Stimulated activated CD4-positive, alpha-beta T cell treated with anti-CD3 and anti-CD28 coated beads, Interleukin-2, amount 100 ng/mL, for 4 hours (primary cell): ENCODE results near the gene MCM6.
A peak's percentile ranks its signal among the peaks of the same experiment; 100 is the strongest.
"Not testable (repeated sequence)": the region's sequence is repeated elsewhere in the genome, so short reads cannot be mapped to it uniquely, and the experiment has no call there.

Source experiments
- DNase-seq: peaks from one replicate; pipeline ENCODE4 v3.0.0-alpha.2; 2020; ENCODE audit warnings: low read depth

The MCM6 gene

DNA sequence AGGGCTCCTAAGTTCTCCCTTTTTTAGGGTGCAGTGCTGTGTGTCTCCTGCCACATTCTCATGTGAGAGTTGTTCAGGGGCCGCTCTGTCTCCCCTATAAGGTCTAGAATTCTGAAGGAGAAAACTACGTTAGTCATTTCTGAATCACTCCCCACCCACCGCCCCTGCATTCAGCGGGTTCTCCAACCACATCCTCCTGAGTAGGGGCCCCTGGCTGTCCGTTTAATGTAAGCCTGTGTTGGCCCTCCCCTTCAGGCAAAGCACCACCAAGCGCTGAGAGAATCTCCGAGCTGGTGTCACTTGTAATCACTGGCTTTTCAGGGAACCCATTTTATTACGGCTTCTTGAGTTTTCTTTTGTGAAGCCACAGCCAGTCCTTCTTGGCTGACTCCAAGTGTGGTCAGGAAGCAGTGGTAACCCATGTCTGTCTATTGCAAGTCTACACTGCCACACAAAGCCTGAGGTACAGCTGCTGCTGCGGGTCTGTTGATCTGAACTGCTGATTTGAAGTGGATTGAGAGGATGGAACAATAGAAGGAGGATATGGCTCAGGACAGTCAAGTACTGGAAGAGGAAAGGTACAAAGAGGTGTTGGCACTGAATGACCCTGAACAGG lies 56.1 kb downstream of the MCM6 start:
- DNase-seq = peak; percentile 77

DNA sequence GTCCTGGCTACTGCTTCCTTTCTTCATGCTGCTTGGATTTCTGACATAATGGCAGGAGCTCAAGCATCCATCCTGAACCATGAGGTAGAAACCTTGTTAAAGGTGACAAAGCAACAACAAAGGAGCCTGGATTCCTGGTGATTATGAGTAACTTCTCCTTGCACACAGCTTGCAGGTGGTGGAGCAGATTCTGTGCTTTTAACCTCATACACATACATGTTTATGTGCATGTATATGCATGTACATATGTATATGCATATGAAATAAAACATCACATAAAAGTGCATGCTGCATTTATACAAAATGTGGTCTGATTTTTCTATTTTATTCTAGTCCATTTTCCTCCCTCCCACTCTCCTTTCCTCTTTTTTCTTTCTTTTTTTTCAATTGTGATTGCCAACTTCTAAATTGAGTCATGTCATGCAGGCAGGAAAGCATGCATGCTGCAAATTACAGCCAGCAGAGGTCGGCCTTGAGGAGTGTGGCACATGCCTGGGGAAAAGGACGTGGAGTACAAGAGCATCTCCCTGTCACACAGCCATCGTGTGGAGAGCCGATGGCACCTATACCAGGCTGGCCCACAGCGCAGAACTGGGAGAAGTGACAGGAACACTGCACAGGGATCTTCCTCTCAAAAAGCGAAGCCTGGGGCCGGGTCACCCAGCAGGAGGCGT lies 57.2 kb downstream of the MCM6 start:
- DNase-seq = no peak

DNA sequence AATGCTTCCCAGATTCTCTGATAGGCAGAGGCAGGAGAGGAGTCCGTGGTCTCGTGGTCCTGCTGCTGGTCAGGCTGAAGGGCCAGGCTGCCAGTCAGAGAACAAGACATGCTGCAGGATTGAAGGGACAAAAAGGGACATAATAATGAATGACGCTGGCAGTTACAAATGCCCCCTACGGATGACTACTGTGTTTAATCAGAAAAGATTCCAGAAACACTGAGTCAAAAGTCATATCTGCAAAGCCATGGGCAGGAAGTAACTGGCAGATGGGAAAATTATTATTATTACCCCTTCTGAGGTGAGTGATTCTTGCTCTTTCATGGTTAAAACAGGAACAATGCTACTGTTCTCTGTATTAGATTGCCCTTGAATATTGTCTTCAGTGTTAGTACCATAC lies 58.3 kb downstream of the MCM6 start:
- DNase-seq = no peak

DNA sequence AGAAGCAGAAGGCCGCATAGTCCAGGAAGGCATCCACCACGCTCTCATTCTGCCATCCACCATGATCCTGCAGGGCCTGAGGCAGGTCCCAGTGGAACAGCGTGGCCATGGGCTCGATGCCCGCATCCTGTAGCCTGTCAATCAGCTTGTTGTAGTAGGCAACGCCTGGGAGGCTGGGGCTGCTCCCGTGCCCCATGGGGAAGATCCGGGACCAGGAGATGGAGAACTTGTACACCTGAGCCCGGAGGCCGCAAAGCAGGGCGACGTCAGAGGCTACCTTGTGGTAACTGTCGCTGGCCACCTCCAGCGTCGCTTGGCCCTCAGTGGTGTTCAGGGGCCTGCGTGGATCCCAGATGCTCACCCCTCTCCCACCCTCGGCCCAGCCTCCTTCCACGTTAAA lies 58.8 kb downstream of the MCM6 start:
- no peak for DNase-seq

DNA sequence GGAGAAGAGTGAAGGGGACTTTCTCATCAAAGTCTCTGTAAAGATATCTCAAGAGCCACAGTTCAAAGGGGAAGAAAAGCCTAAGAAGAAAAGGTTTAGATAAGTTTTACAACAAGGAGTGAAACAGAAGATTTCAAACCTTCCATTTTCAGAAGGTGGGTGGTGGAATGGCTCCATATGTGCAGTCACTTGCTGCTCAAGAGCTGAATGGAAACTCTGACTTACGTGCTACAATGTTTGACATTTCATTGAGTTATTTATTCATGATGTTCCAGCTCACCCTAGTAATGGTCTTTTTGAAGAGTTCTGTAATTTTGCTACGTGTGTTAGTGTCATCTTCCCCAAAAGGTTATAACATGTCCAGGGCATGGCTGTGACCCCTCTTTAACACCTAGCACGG lies 61.0 kb downstream of the MCM6 start:
- DNase-seq = peak; percentile 14

DNA sequence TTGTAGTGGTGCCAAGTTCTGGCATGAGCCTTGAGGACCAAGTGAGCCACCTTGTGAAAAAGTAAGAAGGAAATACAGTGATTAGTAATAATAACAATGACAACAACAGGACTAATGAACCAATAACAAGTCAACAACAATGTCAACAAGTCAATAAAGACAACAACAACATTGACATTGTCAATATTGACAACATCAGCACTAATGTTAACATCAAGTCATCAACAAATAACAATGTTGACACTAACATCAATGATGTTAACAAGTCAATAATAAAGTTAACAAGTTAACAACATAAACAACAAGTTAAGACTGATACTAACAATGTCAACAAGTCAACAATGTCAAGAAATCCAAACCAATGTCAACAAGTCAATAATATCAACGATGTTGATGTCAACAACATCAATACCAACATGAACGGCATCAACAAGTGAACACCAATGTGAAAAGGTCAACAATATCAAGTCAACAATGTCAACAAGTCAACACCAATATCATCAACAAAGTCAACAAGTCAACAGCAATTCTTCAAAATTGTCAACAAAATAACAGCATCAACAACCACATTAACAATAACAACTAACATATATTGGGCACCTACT lies 63.2 kb downstream of the MCM6 start:
- DNase-seq = no peak

DNA sequence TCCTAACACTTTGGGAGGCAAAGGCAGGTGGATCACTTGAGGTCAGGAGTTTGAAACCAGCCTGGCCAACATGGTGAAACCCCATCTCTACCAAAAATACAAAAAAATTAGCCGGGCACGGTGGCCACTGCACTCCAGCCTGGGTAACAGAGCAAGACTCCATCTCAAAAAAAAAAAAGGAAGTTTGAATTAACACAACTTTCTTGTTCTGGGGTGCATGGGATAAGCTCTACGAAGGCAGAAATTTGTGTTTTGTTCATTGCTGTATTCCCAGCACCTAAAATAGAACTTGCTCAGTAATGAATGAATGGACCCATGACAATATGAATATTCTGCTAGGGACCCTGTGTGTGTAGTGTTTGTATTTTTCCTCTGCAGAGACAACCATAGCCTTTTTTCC lies 68.4 kb downstream of the MCM6 start:
- DNase-seq = not testable (repeated sequence)

DNA sequence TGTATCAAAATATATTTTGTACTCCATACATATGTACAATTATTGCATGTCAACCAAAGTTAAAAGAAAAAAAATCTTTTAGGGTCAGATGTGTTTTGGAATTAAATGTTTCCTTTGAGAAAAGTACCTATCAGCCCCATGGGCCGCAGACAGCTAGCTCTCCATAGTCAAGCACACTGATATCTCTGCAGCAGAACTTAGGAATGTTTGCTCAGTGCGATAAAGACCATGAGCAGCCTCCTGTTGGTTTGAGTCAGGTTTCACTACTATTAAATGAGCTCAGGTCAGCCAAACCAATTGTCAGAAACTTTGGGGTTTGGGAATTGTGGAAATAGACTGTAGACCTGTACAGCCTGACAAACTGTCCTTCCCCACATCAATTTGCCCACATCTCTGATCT lies 73.0 kb downstream of the MCM6 start:
- no peak for DNase-seq

DNA sequence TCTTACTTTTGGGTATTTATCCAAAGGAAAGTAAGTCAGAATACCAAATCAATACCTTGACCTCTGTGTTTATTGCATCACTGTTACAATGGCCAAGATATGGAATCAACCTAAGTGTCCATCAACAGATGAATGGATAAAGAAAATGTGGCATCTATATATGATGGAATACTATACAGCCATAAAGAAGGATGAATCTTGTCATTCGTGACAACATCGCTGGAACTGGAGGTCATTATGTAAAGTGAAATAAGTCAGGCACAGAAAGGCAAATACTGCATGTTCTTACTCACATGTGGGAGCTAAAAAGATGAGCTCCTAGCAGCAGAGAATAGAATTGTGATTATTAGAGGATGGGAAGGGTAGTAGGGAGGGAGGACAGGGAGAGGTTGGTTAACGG lies 73.9 kb downstream of the MCM6 start:
- DNase-seq = no peak

DNA sequence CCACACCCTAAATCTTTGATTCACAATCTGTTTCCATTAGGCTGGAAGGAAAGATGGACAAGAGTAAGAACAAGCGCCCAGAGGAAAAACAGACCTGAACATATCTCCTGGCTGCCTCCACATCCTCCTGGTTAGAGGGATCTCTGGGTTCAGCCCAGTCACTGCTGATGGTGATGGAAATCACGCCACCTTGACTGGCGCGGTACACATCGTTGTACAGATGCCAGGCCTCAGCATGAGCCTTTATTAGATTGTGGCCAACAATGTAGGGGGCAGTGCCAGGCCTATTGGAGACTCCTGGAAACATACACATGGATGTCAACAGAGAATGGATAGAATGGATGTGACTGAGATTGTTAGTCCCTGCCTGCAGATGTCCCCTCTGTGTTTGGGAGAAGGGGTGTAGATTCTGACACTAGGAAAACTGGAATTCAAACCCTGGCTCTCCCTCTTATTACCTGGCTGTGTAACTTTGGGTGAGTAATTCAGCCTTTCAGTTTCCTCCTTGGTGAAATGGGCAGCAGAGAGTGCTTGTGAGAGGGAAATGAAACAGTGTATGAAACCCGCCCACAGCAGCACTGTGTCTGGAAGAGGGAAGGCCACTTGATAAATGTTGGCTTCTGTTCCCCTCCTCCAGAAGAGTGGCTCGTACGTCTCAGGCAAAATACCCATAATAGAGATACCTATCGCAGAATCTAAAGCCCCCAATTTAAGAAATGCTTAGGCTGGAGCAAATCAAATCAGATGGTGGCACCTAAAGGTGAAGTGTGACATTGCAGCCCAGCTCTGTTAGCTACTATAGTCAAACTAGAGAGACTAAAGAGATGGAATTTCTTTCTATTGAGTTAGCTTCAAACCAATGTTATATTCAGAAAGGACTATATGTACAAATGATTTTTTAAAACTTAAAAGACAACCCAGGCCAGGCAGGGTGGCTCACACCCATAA lies 75.5 kb downstream of the MCM6 start:
- no peak for DNase-seq

DNA sequence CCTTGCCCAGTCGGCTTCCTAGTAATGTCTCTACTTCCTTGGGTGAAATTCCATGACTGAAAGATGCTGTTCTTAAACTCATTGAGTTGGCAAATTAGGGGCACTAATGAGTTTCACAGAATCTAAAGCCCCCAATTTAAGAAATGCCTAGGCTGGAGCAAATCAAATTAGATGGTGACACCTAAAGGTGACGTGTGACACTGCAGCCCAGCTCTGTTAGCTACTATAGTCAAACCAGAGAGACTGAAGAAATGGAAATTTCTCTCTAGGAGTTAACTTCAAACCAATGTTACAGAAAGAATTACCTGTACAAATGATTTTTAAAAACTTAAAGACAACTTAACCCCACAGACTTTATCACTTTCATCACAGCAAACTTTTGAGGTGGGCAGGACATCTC lies 76.5 kb downstream of the MCM6 start:
- no peak for DNase-seq

DNA sequence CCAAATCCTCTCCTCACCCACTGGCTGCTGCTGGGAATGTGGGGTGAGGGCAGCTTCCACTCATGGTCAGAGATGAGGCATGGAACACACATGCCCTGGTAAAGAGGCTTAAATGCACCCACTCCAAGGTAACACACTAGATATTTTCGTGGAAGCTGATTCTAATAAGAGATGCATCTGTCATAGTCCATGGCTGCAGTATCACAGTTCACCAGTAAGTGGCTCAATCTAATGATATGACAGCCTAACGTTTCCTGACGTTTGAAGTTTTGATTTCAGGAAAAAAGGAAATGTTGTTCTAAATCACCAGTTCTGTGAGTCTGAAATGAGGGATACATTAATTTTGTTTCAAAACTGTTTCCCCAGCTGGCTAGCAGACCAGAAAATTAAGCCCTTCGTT lies 77.5 kb downstream of the MCM6 start:
- no peak for DNase-seq

DNA sequence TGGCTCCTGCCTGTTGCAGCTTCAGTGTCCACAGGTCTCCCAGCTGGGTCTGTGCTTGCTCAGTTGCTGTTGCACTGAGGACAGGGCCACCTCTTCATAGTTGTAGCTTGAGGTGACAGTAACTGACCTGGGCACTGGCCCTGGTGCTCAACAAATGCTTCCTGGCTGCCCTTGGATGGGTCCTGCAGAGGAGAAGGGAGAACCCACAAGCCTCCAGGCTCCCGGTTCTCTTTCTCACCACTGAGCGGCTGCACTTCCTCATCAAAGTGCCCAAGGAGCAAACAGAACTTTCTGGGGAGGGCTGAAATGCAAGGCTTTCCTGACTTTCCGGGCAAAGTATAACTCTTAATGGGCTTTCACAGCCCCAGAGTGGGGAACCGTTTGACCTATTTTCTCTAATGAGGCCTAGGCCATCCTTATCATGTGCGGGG lies 78.0 kb downstream of the MCM6 start:
- DNase-seq = no peak

DNA sequence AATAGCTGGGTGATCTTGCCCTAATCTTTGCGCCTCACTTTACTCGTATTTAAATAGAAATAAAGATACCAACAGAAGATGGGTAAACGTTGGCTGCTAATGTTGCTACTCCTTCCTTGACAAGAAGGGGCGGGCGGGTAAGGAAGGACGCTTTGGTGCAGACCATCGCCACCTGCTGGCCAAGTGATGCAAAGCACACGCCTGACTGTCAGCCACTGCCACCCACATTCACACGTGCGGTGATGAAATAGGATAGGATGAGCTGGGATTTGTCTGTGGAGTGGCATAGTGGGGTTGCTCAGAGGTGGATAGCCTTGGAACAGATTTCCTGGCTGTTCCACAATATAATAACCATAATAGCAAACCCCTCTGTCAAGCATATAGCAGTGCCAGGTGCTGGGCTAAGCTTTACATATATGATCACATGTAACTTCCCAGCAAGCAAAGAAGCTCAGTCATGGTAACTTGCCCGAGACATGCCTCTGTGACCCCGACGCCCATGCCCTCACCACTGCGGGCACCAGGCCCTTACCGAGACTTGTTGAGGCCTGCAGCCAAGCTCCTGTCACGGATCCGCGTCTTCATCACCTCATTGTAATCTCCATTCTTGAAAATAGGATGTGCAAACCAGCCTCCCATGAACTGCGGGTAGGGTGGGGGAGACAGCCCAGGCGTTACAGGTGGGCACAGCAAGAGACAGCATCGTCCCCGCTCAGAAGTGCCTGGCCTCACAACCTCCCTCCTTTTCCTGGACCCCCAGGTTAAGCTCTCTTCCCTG lies 78.6 kb downstream of the MCM6 start:
- DNase-seq = peak; percentile 71

DNA sequence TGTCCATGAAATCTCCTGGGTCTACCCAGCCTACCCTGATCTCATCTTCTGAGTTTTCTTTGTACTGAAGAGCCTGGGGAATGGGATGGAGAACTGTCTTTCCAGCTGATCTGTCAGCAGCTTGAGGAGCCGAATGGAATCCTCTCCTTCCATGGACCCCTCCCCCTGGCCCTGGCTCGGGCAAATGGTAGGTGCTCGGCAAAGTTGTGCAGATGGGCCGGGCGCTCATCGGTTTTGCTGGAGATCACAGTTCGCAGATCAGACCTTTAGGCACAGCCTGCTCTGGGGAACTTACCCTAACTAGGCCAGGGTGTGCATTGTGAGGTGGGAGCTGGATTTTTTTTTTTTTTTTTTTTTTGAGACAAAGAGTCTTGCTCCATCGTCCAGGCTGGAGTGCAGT lies 79.6 kb downstream of the MCM6 start:
- no peak for DNase-seq

DNA sequence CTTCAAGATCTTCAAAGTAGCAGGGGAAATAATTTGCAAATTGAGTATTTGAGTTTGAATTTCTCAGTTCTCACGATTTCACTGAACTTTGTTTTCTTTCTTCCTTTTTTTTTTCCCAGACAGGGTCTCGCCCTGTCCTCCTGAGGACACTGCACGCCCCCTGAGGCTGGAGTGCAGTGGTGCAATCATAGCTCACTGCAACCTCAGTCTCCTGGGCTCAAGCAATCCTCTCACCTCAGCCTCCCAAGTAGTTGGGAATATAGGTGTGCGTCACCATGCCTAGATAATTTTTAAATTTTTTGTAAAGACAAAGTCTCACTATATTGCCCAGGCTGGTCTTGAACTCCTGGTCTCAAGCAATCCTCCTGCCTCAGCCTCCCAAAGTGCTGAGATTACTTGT lies 80.6 kb downstream of the MCM6 start:
- not testable (repeated sequence) for DNase-seq

DNA sequence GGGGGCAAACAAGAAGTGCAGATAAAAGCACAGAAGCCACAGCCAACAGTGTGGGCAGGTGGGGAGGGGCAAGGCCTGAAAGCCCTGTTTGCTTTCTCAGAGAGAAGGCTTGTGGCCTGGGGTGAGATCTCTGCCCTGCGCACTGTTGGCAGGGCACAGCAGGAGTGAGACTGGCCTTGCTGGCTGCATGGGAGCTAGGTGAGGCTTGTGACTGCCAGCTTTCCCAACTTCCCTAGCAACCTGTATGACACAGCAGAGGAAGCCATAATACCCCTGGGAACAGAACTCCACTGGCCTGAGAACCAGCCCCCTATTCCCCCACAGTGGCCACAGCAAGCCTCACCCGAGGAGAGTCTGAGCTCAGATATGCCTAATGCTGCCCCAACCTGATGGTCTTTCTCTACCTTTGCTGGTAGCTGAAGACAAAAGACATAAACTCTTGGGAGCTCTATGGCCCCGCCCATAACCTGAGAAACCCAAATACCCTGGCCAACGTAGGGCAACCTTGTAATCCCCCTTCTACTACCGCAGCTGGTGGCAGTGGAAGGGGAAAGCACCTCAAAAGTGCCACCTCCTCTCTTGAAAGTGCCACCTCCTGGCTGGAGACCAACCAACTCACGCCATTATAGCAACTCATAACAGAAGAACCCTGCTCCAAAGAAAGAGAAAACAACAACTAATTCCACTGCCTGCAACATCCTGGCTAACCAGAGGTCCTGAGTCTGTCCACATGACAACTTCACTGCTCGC lies 83.7 kb downstream of the MCM6 start:
- no peak for DNase-seq

DNA sequence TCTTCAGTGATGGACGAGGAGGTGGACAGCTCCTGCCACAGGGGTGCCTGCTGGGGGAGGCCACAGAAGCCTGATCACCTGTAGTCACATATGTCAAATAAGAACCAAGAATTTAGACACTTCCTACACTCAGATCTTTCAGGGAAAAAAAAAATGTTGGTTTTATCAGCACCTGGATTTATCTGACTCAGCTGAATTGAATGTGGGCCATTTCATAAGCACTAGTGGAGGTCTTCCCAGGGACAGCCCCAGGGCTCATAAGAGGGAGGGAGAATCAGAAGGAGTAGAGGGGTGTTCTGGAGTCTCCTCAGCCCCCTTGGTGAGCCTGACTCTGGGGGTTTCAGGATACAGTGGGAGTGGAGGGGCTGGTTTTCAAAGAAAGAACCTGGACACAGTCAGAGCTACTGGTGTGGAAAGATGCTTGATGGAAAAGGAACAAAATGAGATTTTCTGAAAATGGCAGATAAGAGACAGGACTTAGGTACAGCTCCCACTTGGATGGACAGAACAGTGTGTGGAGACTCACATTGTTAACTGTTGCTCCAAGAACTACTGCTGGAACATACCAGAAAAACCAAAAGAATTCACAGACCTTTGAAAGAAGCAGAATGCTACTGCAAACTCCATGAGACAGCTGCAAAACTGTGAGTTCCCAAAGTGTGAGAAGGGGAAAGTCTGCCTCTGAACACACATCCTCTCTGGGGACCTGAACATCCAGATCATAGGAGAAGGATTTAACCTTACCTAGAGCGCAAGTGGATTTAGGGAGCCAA lies 84.6 kb downstream of the MCM6 start:
- DNase-seq = no peak

DNA sequence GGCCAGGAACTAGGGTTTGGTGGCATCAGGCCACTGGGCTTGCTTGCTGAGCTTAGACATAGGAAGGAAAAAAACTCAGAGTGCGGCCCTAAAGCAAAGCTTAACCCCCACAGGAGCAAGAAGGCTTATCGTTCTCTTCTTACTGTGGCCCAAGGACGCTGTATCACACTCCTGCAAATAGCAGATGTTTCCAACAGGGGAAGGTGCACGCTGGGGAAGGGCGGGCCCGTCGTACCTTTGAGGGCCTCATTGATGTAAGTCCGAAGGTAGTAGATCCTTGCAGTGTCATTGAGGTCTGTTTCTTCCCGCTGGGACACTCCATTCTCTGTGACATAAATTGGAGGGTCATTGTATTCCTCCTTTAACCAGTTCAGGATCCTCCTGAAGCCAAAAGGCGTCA lies 85.8 kb downstream of the MCM6 start:
- no peak for DNase-seq
